ENCODE results near the gene ATP1B3.

GRCh38 chr3:141854599-141854998, 21.8 kb upstream of the ATP1B3 start:
- no peak for TF ChIP-seq EZH2 (IDR thresholded peaks at IDR 0.05)
- no peak for TF ChIP-seq POLR2AphosphoS5 (IDR thresholded peaks at IDR 0.05; ENCODE audit: borderline replicate concordance, low read depth, low read length)
- TF ChIP-seq FOXP2 (optimal IDR thresholded peaks at IDR 0.05; ENCODE audit: control extremely low read depth, extremely low read length, insufficient read depth), result no peak
